PC-9 (cell line): Measurements from ENCODE around the gene KIAA0753. TPM values are rescaled to one million over a fixed set of nuclear protein-coding genes. Genes with fewer than 3 reads are reported as not detected.

Experiments used
- BruUV-seq: library from RNA; stranded (reverse); fragments of 400-500 nt; replicated peaks from 2 replicates; lab custom pipeline; 2021; lab: Mats Ljungman, UMichigan
- CTCF ChIA-PET: fragments of 300-600 bp; sonication (Branson Sonifier 250); formaldehyde crosslinking; loops from one replicate; lab custom pipeline; 2022; ENCODE audit warnings: antibody characterized with exemption; lab: Charles Lee
- POLR2A ChIA-PET: fragments of 300-600 bp; sonication (Branson Sonifier 250); formaldehyde crosslinking; loops from one replicate; lab custom pipeline; 2022; ENCODE audit warnings: antibody characterized with exemption; ENCODE audit not compliant: unreplicated experiment; lab: Charles Lee
- DNase-seq, 2 experiments: peaks; one replicate each; pipeline versions ENCODE4 v3.0.0 to v3.0.0-alpha.2; 2015 to 2022; ENCODE audit warnings: mixed read lengths in 1 of 2
- H2AFZ ChIP-seq: fragments of 200-600 bp; sonication (generic); 2 replicates; pipeline ENCODE4 v1.8.1; 2017; ENCODE audit warnings: antibody characterized with exemption
- H3F3A ChIP-seq: fragments of 200-600 bp; sonication (generic); 2 replicates; pipeline ENCODE4 v1.8.1; 2017; ENCODE audit warnings: antibody characterized with exemption, mild to moderate bottlenecking, low read depth; ENCODE audit not compliant: insufficient read depth
- H3K27ac ChIP-seq: fragments of 200-600 bp; sonication (generic); 2 replicates; pipeline ENCODE4 v1.6.1; 2016; ENCODE audit warnings: mixed run types
- H3K27me3 ChIP-seq: fragments of 200-600 bp; sonication (generic); 2 replicates; pipeline ENCODE4 v1.6.1; 2016; ENCODE audit warnings: low read depth, mixed run types; ENCODE audit not compliant: insufficient read depth
- H3K36me3 ChIP-seq: fragments of 200-600 bp; sonication (generic); 2 replicates; pipeline ENCODE4 v1.6.1; 2016; ENCODE audit warnings: low read depth, mixed run types
- H3K4me1 ChIP-seq: fragments of 200-600 bp; sonication (generic); replicated peaks from 2 replicates; pipeline ENCODE4 v1.6.1; 2016; ENCODE audit warnings: mixed run types; ENCODE audit not compliant: insufficient read depth
- H3K4me2 ChIP-seq: fragments of 200-600 bp; sonication (generic); 2 replicates; pipeline ENCODE4 v1.6.1; 2017; ENCODE audit warnings: mixed run types
- H3K4me3 ChIP-seq: fragments of 200-600 bp; sonication (generic); 2 replicates; pipeline ENCODE4 v1.6.1; 2016; ENCODE audit warnings: mixed run types
- H3K79me2 ChIP-seq: fragments of 200-600 bp; sonication (generic); 2 replicates; pipeline ENCODE4 v1.6.1; 2017; ENCODE audit warnings: low read depth, mixed run types
- H3K9me2 ChIP-seq: fragments of 200-600 bp; sonication (generic); 2 replicates; pipeline ENCODE4 v1.8.1; 2017; ENCODE audit warnings: mild to moderate bottlenecking; ENCODE audit not compliant: insufficient read depth
- H3K9me3 ChIP-seq: fragments of 200-600 bp; sonication (generic); 2 replicates; pipeline ENCODE4 v1.8.1; 2016; ENCODE audit warnings: low read depth; ENCODE audit not compliant: insufficient read depth
- H4K20me1 ChIP-seq: fragments of 200-600 bp; sonication (generic); 2 replicates; pipeline ENCODE4 v1.8.1; 2017; ENCODE audit not compliant: insufficient read depth
- CTCF ChIP-seq: fragments of 200-600 bp; sonication (generic); conservative IDR thresholded peaks from 2 replicates; pipeline ENCODE4 v1.6.1; 2017; ENCODE audit warnings: mixed run types, antibody characterized with exemption, mild to moderate bottlenecking, moderate library complexity
- EZH2 ChIP-seq: fragments of 200-600 bp; sonication (generic); IDR thresholded peaks from 2 replicates; pipeline ENCODE4 v1.8.0; 2017; ENCODE audit warnings: antibody characterized with exemption, low read depth
- intact Hi-C: fragments of 100-400 bp; cut with micrococcal nuclease; formaldehyde crosslinking; loops from one replicate; pipeline ENCODE4 v1.10.0; 2022; ENCODE audit not compliant: unreplicated experiment
- total RNA-seq: library from RNA; stranded (reverse); gene quantifications from 2 replicates; pipeline ENCODE4 v1.2.3, GENCODE V29; 2021

KIAA0753 gene
- total RNA-seq, 1 experiment from 2014 or later: 47.0 TPM

GRCh38 chr17:6623941-6624340, 16.6 kb downstream of the KIAA0753 start:
- TF ChIP-seq EZH2 (no peak), CTCF (no peak)
- Histone ChIP-seq H3K4me3 (no peak overlapping the region), H3K27ac (no peak overlapping the region), H3K9me2 (no peaks in the 10 kb centered on the region), H3K4me1 (no peaks in the 10 kb centered on the region), H3K36me3 (peaks cover 68% of the 10 kb centered on the region), H4K20me1 (peaks cover 19% of the 10 kb centered on the region), H3K79me2 (no peaks in the 10 kb centered on the region), H2AFZ (no peak overlapping the region), H3K9me3 (no peaks in the 10 kb centered on the region), H3K4me2 (no peak overlapping the region), H3K27me3 (no peaks in the 10 kb centered on the region), H3F3A (no peaks in the 10 kb centered on the region; the same call in 1 of the 2 replicates)
- no peak for DNase-seq
- no TSS peak for BruUV-seq
- intact Hi-C loops: no loop called here
- ChIA-PET CTCF (no interaction called here), POLR2A (no interaction called here)

GRCh38 chr17:6611231-6611630, 29.3 kb downstream of the KIAA0753 start:
- no TSS peak for BruUV-seq
- H3K36me3 ChIP-seq: peaks cover 55% of the 10 kb centered on the region
- no peak overlapping the region for H2AFZ ChIP-seq
- intact Hi-C loops: no loop called here
- no peak for DNase-seq
- no peak overlapping the region for H3K4me2 ChIP-seq
- ChIA-PET POLR2A (interaction anchor here (0.6 to 0.7 kb wide), 2 partner anchors 17 to 25 kb away, joined by 3 to 4 read pairs; no protein-coding TSS in a partner anchor), CTCF (no interaction called here)
- peaks cover 16% of the 10 kb centered on the region for H3K4me1 ChIP-seq
- H3K79me2 ChIP-seq: no peaks in the 10 kb centered on the region; the same call in 1 of the 2 replicates
- H3K4me3 ChIP-seq: no peak overlapping the region
- H3K27me3 ChIP-seq: no peaks in the 10 kb centered on the region
- peaks cover 21% of the 10 kb centered on the region for H3F3A ChIP-seq
- H3K27ac ChIP-seq: no peak overlapping the region
- H3K9me2 ChIP-seq: no peaks in the 10 kb centered on the region
- TF ChIP-seq CTCF (no peak), EZH2 (no peak)
- peaks cover 13% of the 10 kb centered on the region; the same call in 1 of the 2 replicates for H4K20me1 ChIP-seq
- H3K9me3 ChIP-seq: no peaks in the 10 kb centered on the region

GRCh38 chr17:6610011-6610410, 30.5 kb downstream of the KIAA0753 start:
- Histone ChIP-seq H3K9me2 (no peaks in the 10 kb centered on the region), H3K27ac (no peak overlapping the region), H3K27me3 (no peaks in the 10 kb centered on the region), H2AFZ (no peak overlapping the region), H3K4me1 (peaks cover 16% of the 10 kb centered on the region), H4K20me1 (peaks cover 13% of the 10 kb centered on the region; the same call in 1 of the 2 replicates), H3K4me2 (no peak overlapping the region), H3K79me2 (no peaks in the 10 kb centered on the region; the same call in 1 of the 2 replicates), H3F3A (peaks cover 21% of the 10 kb centered on the region), H3K4me3 (no peak overlapping the region), H3K9me3 (no peaks in the 10 kb centered on the region), H3K36me3 (peaks cover 62% of the 10 kb centered on the region)
- ChIA-PET POLR2A (no interaction called here), CTCF (interaction anchor here (0.6 to 1.0 kb wide), 3 partner anchors 104 to 167 kb away, joined by 3 to 8 read pairs (median 4); no protein-coding TSS in a partner anchor)
- no peak for DNase-seq
- intact Hi-C loops: no loop called here
- TF ChIP-seq EZH2: no peak
- TF ChIP-seq CTCF: no peak
- BruUV-seq: no TSS peak
